GM12878 (cell line): ENCODE measurements around the gene KRTAP4-16. TPM values are rescaled to one million over a fixed set of nuclear protein-coding genes. Genes with fewer than 3 reads are reported as not detected.

Experiments
- ATAC-seq: fragments of 200-7000 bp; cut with Tn5 transposase; 3 replicates; pipeline ENCODE4 v1.9.1; 2020; ENCODE audit warnings: mild to moderate bottlenecking, moderate library complexity
- BruUV-seq: library from RNA; stranded (reverse); fragments of 400-500 nt; replicated peaks from 2 replicates; lab custom pipeline; 2021; lab: Mats Ljungman, UMichigan
- CTCF ChIA-PET: fragments of 300-600 bp; sonication (Branson Sonifier 250); formaldehyde crosslinking; extraction: SDS; loops from one replicate; lab custom pipeline; 2021; ENCODE audit warnings: inconsistent platforms; lab: Yijun Ruan, JAX
- POLR2A ChIA-PET: fragments of 350-600 bp; formaldehyde crosslinking; extraction: SDS; loops from one replicate; lab custom pipeline; 2021; ENCODE audit warnings: inconsistent platforms; lab: Charles Lee
- RAD21 ChIA-PET: fragments of 300-600 bp; sonication (Branson Sonifier 250); formaldehyde crosslinking; loops from one replicate; lab custom pipeline; 2023; ENCODE audit warnings: antibody characterized with exemption; ENCODE audit not compliant: unreplicated experiment; lab: Charles Lee
- SMC1A ChIA-PET: fragments of 300-600 bp; sonication (Branson Sonifier 250); formaldehyde crosslinking; loops from one replicate; lab custom pipeline; 2023; ENCODE audit not compliant: unreplicated experiment, uncharacterized antibody; lab: Charles Lee
- DNase-seq: peaks from one replicate; pipeline ENCODE4 v3.0.0-alpha.2; 2011; ENCODE audit warnings: low read depth, low spot score
- FAIRE-seq: peaks from 3 replicates; lab custom pipeline; 2011; peaks lifted over from hg19 to GRCh38; lab: Jason Lieb, UNC
- H2AFZ ChIP-seq: 2 replicates; pipeline ENCODE4 v1.6.0; 2011; ENCODE audit warnings: low read depth, low read length, control low read depth; ENCODE audit not compliant: control insufficient read depth
- H3K27ac ChIP-seq: 2 replicates; pipeline ENCODE4 v1.5.1; 2011; ENCODE audit warnings: control low read depth; ENCODE audit not compliant: control insufficient read depth, insufficient read depth
- H3K27me3 ChIP-seq, 2 experiments: replicated peaks in 1 of 2; 2 replicates each; pipeline versions ENCODE4 v1.6.0 to v1.6.1; 2011; ENCODE audit warnings: low read length in 1 of 2; ENCODE audit not compliant: control insufficient read depth in 2 of 2, insufficient read depth in 2 of 2
- H3K36me3 ChIP-seq, 2 experiments: 2 replicates each; pipeline ENCODE4 v1.5.1; 2011; ENCODE audit warnings: low read length in 1 of 2; ENCODE audit not compliant: control insufficient read depth in 2 of 2, insufficient read depth in 2 of 2
- H3K4me1 ChIP-seq: 2 replicates; pipeline ENCODE4 v1.6.1; 2011; ENCODE audit warnings: mild to moderate bottlenecking, low read length, moderate library complexity, mixed read lengths; ENCODE audit not compliant: control insufficient read depth, insufficient read depth
- H3K4me2 ChIP-seq: 2 replicates; pipeline ENCODE4 v1.6.0; 2011; ENCODE audit warnings: control low read depth; ENCODE audit not compliant: control insufficient read depth, insufficient read depth
- H3K4me3 ChIP-seq: fragments of 200-600 bp; sonication (generic); 2 replicates; pipeline ENCODE4 v1.5.1; 2016
- H3K79me2 ChIP-seq: 2 replicates; pipeline ENCODE4 v1.6.0; 2011; ENCODE audit warnings: low read length; ENCODE audit not compliant: control insufficient read depth, insufficient read depth
- H3K9ac ChIP-seq: 2 replicates; pipeline ENCODE4 v1.8.0; 2011; ENCODE audit warnings: low read length, control low read depth, mixed read lengths; ENCODE audit not compliant: control insufficient read depth, insufficient read depth
- H3K9me3 ChIP-seq: replicated peaks from 3 replicates; pipeline ENCODE4 v1.5.1; 2011; ENCODE audit warnings: mild to moderate bottlenecking, low read length; ENCODE audit not compliant: control insufficient read depth, insufficient read depth
- H4K20me1 ChIP-seq: 2 replicates; pipeline ENCODE4 v1.6.0; 2011; ENCODE audit not compliant: control insufficient read depth, insufficient read depth
- ATF2 ChIP-seq: IDR thresholded peaks from 2 replicates; pipeline ENCODE4 v1.6.1; 2012; ENCODE audit warnings: low read length, inconsistent platforms
- BHLHE40 ChIP-seq, 2 experiments: fragments of 450-650 bp in 1 of 2; IDR thresholded peaks; 2 replicates each; pipeline ENCODE4 v1.6.1; 2011 to 2017; ENCODE audit warnings: low read depth in 2 of 2, borderline replicate concordance in 1 of 2, improper control_type of control experiment in 1 of 2, low read length in 1 of 2, mild to moderate bottlenecking in 1 of 2
- CBX3 ChIP-seq: fragments of 200-600 bp; sonication (generic); IDR thresholded peaks from 2 replicates; pipeline ENCODE4 v1.6.1; 2016; ENCODE audit warnings: low read depth, borderline replicate concordance
- CREB1 ChIP-seq: IDR thresholded peaks from 2 replicates; pipeline ENCODE4 v1.6.1; 2012; ENCODE audit warnings: low read depth, mild to moderate bottlenecking, inconsistent platforms
- ESRRA ChIP-seq: IDR thresholded peaks from 2 replicates; pipeline ENCODE4 v1.6.1; 2012; ENCODE audit warnings: mild to moderate bottlenecking, low read length, improper control_type of control experiment
- LARP7 ChIP-seq: fragments of 450-650 bp; IDR thresholded peaks from 2 replicates; pipeline ENCODE4 v1.6.1; 2017; ENCODE audit warnings: mild to moderate bottlenecking
- MTA3 ChIP-seq: IDR thresholded peaks from 2 replicates; pipeline ENCODE4 v1.6.1; 2012; ENCODE audit warnings: low read length, inconsistent platforms, borderline replicate concordance
- MYC ChIP-seq: IDR thresholded peaks from 2 replicates; pipeline ENCODE4 v1.6.1; 2011; ENCODE audit warnings: mild to moderate bottlenecking, low read length, moderate library complexity, inconsistent platforms; ENCODE audit not compliant: insufficient read depth, insufficient replicate concordance, insufficient read length, severe bottlenecking
- RAD21 ChIP-seq: IDR thresholded peaks from 2 replicates; pipeline ENCODE4 v1.6.1; 2011; ENCODE audit warnings: mild to moderate bottlenecking, low read depth, low read length, moderate library complexity; ENCODE audit not compliant: insufficient read depth
- RCOR1 ChIP-seq: conservative IDR thresholded peaks from 2 replicates; pipeline ENCODE4 v1.6.1; 2012; ENCODE audit warnings: low read depth, low read length, improper control_type of control experiment
- RFX5 ChIP-seq: IDR thresholded peaks from 2 replicates; pipeline ENCODE4 v1.6.1; 2011; ENCODE audit warnings: low read depth, low read length, improper control_type of control experiment
- SIN3A ChIP-seq: IDR thresholded peaks from 2 replicates; pipeline ENCODE4 v1.6.1; 2012; ENCODE audit warnings: low read depth, low read length, improper control_type of control experiment
- SMC3 ChIP-seq: IDR thresholded peaks from 2 replicates; pipeline ENCODE4 v1.6.1; 2011; ENCODE audit warnings: low read length, improper control_type of control experiment, borderline replicate concordance
- SUPT20H ChIP-seq: IDR thresholded peaks from 2 replicates; pipeline ENCODE4 v1.6.1; 2011; ENCODE audit warnings: low read depth, mild to moderate bottlenecking, low read length, moderate library complexity, borderline replicate concordance; ENCODE audit not compliant: control insufficient read depth
- USF1 ChIP-seq: IDR thresholded peaks from 2 replicates; pipeline ENCODE4 v1.6.1; 2011; ENCODE audit warnings: borderline replicate concordance, low read depth, mild to moderate bottlenecking, moderate library complexity, mixed read lengths, low read length; ENCODE audit not compliant: insufficient read depth; ENCODE audit errors: extremely low read length
- ZBED1 ChIP-seq: IDR thresholded peaks from 2 replicates; pipeline ENCODE4 v1.6.1; 2016; ENCODE audit warnings: borderline replicate concordance
- ZBTB4 ChIP-seq: fragments of 450-650 bp; formaldehyde crosslinking; IDR thresholded peaks from 2 replicates; pipeline ENCODE4 v1.4.0; 2022; ENCODE audit warnings: mild to moderate bottlenecking, moderate library complexity
- WGBS: methylation state at CpG from one replicate; pipeline ENCODE4 v1.1.6; 2016; ENCODE audit warnings: low lambda C conversion rate; ENCODE audit not compliant: insufficient replicate concordance, insufficient coverage; ENCODE audit errors: missing lambda C conversion rate; 5-methylcytosine and 5-hydroxymethylcytosine counted together
- in situ Hi-C: fragments of 300-500 bp; cut with MboI; formaldehyde crosslinking; loops from 9 replicates; pipeline ENCODE4 v1.14.3; 2018; ENCODE audit warnings: mixed read lengths
- intact Hi-C: fragments of 100-400 bp; cut with micrococcal nuclease; formaldehyde crosslinking; loops from one replicate; pipeline ENCODE4 v1.14.2; 2022; ENCODE audit not compliant: unreplicated experiment
- polyA plus RNA-seq, 11 experiments: library from polyadenylated mRNA; depleted of rRNA in 4 of 11; unstranded in 6 of 11; stranded (reverse) in 5 of 11; fragments of >200 nt; fragmentation: Nextera tagmentation in 4 of 11; fragmentation: Illumina TruSeq in 1 of 11; extraction: Ambion mirVana in 4 of 11; extraction: Trizol in 1 of 11; gene quantifications; 1 replicate in 1 of 11; 2 replicates in 10 of 11; pipeline versions ENCODE4 v1.2.1 to v1.2.3, GENCODE V29; 2011 to 2016; ENCODE audit warnings: inconsistent platforms in 2 of 11, missing spikeins in 2 of 11, low read depth in 1 of 11
- total RNA-seq, 4 experiments: library from RNA; depleted of rRNA in 3 of 4; stranded (reverse); fragments of >200 nt in 3 of 4; fragmentation: Illumina TruSeq in 1 of 4; extraction: Trizol in 1 of 4; gene quantifications; 2 replicates each; pipeline versions ENCODE4 v1.2.1 to v1.2.3, GENCODE V29; 2013 to 2021
- TF ChIP-seq, protein P1 (sequence below): fragments of 150-350 bp; IDR thresholded peaks from 2 replicates; pipeline ENCODE4 v1.6.1; 2014; ENCODE audit warnings: mild to moderate bottlenecking, low read depth, low read length

The KRTAP4-16 gene
- total and polyA plus RNA-seq, 10 of the 15 experiments (the other 5 are each of a cell fraction or from before 2014, with no cell fraction given) = not detected

DNA sequence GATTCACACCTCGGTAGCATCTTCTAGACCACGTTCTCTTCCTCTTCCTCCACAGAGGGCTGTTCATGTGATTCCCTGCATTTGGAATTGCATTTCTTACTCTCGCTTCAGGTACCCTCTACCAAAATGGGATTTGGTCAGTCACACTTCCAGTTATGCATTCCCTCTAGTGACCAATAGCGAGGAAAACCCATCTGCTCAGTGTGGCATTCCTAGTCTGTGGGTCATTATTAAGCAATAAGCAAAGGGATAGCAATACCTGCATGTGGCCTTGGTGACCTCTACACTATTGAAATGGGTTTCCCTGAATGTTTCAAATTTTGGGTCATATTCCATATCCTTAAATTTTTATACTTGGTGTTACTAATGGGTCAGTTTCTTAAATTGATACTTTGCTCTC is 48.0 kb upstream of the KRTAP4-16 start:
- Histone ChIP-seq H3K4me1 (no peaks in the 10 kb centered on the region), H2AFZ (no peak overlapping the region), H3K27ac (no peak overlapping the region), H3K27me3 (no peaks in the 10 kb centered on the region), H3K9ac (no peak overlapping the region), H3K79me2 (no peaks in the 10 kb centered on the region), H4K20me1 (no peaks in the 10 kb centered on the region), H3K36me3 (no peaks in the 10 kb centered on the region), H3K4me3 (no peak overlapping the region), H3K4me2 (no peak overlapping the region), H3K9me3 (no peaks in the 10 kb centered on the region)
- ATAC-seq (no peak), DNase-seq (no peak), FAIRE-seq (no peak)
- intact Hi-C loops (no loop called here), in situ Hi-C loops (no loop called here)
- ChIA-PET POLR2A (interaction anchor here (0.5 kb wide), 1 partner anchor 1707 kb away, joined by 3 read pairs; no protein-coding TSS in a partner anchor), SMC1A (no interaction called here), CTCF (no interaction called here), RAD21 (no interaction called here)
- 12% methylated on average over 4 of the region's 4 CpGs for WGBS
- no TSS peak for BruUV-seq
- TF ChIP-seq MTA3 = no peak
- no peak for TF ChIP-seq SMC3
- TF ChIP-seq RAD21 = no peak
- no peak for TF ChIP-seq BHLHE40 (IDR thresholded peaks at IDR 0.05; ENCODE audit: borderline replicate concordance in 1 of 2, low read depth in 2 of 2, low read length in 1 of 2)
- no peak for TF ChIP-seq SUPT20H
- TF ChIP-seq CREB1 = no peak
- TF ChIP-seq USF1 = no peak
- no peak for TF ChIP-seq ATF2
- TF ChIP-seq RCOR1 = no peak
- no peak for TF ChIP-seq LARP7
- TF ChIP-seq CBX3 = no peak
- no peak for TF ChIP-seq ESRRA
- TF ChIP-seq RFX5 = no peak
- no peak for TF ChIP-seq MYC
- no peak for TF ChIP-seq ZBED1
- TF ChIP-seq SIN3A = no peak
- TF ChIP-seq ZBTB4 (CRISPR knock-in tag) = no peak
- TF ChIP-seq, protein P1, sequence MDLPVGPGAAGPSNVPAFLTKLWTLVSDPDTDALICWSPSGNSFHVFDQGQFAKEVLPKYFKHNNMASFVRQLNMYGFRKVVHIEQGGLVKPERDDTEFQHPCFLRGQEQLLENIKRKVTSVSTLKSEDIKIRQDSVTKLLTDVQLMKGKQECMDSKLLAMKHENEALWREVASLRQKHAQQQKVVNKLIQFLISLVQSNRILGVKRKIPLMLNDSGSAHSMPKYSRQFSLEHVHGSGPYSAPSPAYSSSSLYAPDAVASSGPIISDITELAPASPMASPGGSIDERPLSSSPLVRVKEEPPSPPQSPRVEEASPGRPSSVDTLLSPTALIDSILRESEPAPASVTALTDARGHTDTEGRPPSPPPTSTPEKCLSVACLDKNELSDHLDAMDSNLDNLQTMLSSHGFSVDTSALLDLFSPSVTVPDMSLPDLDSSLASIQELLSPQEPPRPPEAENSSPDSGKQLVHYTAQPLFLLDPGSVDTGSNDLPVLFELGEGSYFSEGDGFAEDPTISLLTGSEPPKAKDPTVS = no peak
